ENCODE measurements around the gene SYT1. TPM values are rescaled to one million over a fixed set of nuclear protein-coding genes. Genes with fewer than 3 reads are reported as not detected.

Gene SYT1
- total RNA-seq, 1 experiment from 2014 or later, result 15.8 TPM

- H3K4ac ChIP-seq (ENCODE audit: low read depth, low read length), result no peak overlapping the region
- H3K79me1 ChIP-seq (ENCODE audit: insufficient read depth, low read depth, low read length, poor library complexity, severe bottlenecking), result no peaks in the 10 kb centered on the region
- H3K56ac ChIP-seq (ENCODE audit: insufficient read length, low read depth, low read length), result no peak overlapping the region
- H3K14ac ChIP-seq (ENCODE audit: insufficient read depth, low read length), result no peak overlapping the region
- H2BK12ac ChIP-seq (ENCODE audit: insufficient read length, low read depth, low read length), result no peak overlapping the region
- no peak overlapping the region for H3K23ac ChIP-seq (ENCODE audit: insufficient read length, low read depth, low read length)
- no peaks in the 10 kb centered on the region for H3K27me3 Mint-ChIP-seq (ENCODE audit: low read depth)
- no peak overlapping the region for H3K9ac ChIP-seq (ENCODE audit: extremely low read depth, insufficient read length, low read length)
- no peak overlapping the region for H3K4me2 ChIP-seq (ENCODE audit: insufficient read depth, insufficient read length, low read length)
- no peak overlapping the region for H4K5ac ChIP-seq (ENCODE audit: insufficient read length, low read depth, low read length)
- no peaks in the 10 kb centered on the region for H3K79me2 ChIP-seq (ENCODE audit: insufficient read depth, low read length)
- H3K27ac ChIP-seq (ENCODE audit: insufficient read length, low read depth, low read length), result no peak overlapping the region
- H2BK20ac ChIP-seq (ENCODE audit: low read depth, low read length, poor library complexity, severe bottlenecking), result no peak overlapping the region
- H3K36me3 Mint-ChIP-seq (ENCODE audit: insufficient read depth in 1 of 3, low read depth in 3 of 3), result peaks cover 0 to 6% (median 3%) of the 10 kb centered on the region in 3 experiments; a peak in 3 of 7 replicates
- no peaks in the 10 kb centered on the region for H3K23me2 ChIP-seq (ENCODE audit: insufficient read length, low read depth, low read length, poor library complexity, severe bottlenecking)
- no peak overlapping the region for H2BK120ac ChIP-seq (ENCODE audit: low read depth, low read length, poor library complexity, severe bottlenecking)
- H4K20me1 ChIP-seq (ENCODE audit: control insufficient read depth, insufficient read depth, insufficient read length), result no peaks in the 10 kb centered on the region
- H2AK5ac ChIP-seq (ENCODE audit: insufficient read length, low read length), result no peak overlapping the region
- H4K8ac ChIP-seq (replicated peaks; ENCODE audit: insufficient read length, low read depth, low read length), result no peak overlapping the region
- H4K91ac ChIP-seq (ENCODE audit: insufficient read length, low read depth, low read length), result no peak overlapping the region
- peak overlapping the region in 2 of 3 experiments; percentile 40 to 93; a peak in 3 of 7 replicates for H3K27ac Mint-ChIP-seq
- H3K9me3 ChIP-seq (ENCODE audit: control insufficient read depth, low read depth, low read length), result no peaks in the 10 kb centered on the region
- H2BK15ac ChIP-seq (ENCODE audit: low read depth, low read length), result no peak overlapping the region
- H2AFZ ChIP-seq (ENCODE audit: low read length), result no peak overlapping the region
- H2BK5ac ChIP-seq (ENCODE audit: insufficient read length, low read length), result no peak overlapping the region
- no peak overlapping the region; a peak in 1 of 5 replicates for H3K4me3 Mint-ChIP-seq
- TF ChIP-seq, protein P1, sequence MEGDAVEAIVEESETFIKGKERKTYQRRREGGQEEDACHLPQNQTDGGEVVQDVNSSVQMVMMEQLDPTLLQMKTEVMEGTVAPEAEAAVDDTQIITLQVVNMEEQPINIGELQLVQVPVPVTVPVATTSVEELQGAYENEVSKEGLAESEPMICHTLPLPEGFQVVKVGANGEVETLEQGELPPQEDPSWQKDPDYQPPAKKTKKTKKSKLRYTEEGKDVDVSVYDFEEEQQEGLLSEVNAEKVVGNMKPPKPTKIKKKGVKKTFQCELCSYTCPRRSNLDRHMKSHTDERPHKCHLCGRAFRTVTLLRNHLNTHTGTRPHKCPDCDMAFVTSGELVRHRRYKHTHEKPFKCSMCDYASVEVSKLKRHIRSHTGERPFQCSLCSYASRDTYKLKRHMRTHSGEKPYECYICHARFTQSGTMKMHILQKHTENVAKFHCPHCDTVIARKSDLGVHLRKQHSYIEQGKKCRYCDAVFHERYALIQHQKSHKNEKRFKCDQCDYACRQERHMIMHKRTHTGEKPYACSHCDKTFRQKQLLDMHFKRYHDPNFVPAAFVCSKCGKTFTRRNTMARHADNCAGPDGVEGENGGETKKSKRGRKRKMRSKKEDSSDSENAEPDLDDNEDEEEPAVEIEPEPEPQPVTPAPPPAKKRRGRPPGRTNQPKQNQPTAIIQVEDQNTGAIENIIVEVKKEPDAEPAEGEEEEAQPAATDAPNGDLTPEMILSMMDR (conservative IDR thresholded peaks at IDR 0.05), result no peak
- no peaks in the 10 kb centered on the region for H3K27me3 ChIP-seq (ENCODE audit: insufficient read depth, low read length)
- peaks cover 27% of the 10 kb centered on the region in 2 experiments for H3K4me1 Mint-ChIP-seq
- no peak overlapping the region for H3T11ph ChIP-seq (ENCODE audit: low read length)
- no CpG with 5 or more reads among the region's 2 CpGs for WGBS (ENCODE audit: extremely low coverage, insufficient read length, low lambda C conversion rate)
- H3K9me3 Mint-ChIP-seq, result peaks cover 0 to 3% of the 10 kb centered on the region in 2 experiments; a peak in 2 of 5 replicates
- no peak overlapping the region for H3K18ac ChIP-seq (ENCODE audit: insufficient read length, low read depth, low read length)
- no peaks in the 10 kb centered on the region; the same call in 1 of the 2 replicates for H3K4me1 ChIP-seq (ENCODE audit: insufficient read depth, low read length)
- DNase-seq, result no peak
These were observed 501.8 kb downstream of the SYT1 start for GRCh38 chr12:79366374-79366773.

Measured in H9 (cell line).